ENCODE data around the gene TOGARAM1.
"Not testable (repeated sequence)": the region's sequence is repeated elsewhere in the genome, so short reads cannot be mapped to it uniquely, and the experiment has no call there.

TOGARAM1 gene

DNA sequence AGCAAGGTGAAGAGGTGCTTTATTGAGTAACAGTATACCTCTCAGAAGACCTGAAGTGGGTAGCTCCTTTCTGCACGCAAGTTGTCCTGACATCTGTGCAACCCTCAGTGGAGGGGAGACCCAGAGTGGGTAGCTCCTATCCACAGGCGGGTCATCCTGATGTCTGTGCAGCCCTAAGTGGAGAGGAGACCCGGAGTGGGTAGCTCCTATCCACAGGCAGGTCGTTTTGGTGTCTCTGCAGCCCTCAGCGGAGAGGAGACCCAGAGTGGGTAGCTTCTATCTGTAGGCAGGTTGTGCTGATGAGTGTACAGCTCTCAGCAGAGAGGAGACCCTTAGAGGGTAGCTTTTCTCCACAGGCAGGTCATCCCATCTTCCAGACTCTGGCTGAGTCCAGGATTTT lies 76.9 kb downstream of the TOGARAM1 start:
- DNase-seq (ENCODE audit: low spot score): no peak

DNA sequence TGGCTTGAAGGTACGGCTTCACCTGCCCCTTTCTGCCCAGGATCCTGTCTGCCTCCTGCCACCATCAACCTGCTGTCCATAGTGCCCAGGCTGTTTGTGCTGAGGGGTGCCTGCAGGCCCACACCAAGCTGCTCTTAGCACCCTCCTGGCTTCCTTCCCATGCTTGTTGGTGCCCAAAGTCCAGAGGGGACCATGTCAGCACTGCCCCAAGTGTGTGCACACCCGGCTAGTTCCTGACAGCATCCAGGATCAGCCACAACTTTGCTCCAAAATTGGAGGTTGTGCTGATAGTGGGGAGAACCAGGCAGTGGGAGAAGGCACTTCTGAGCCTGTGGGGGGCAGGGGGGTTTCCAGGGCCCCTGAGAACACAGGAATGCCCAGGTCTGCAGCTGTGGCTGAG lies 77.4 kb downstream of the TOGARAM1 start:
- DNase-seq (ENCODE audit: low spot score): no peak

DNA sequence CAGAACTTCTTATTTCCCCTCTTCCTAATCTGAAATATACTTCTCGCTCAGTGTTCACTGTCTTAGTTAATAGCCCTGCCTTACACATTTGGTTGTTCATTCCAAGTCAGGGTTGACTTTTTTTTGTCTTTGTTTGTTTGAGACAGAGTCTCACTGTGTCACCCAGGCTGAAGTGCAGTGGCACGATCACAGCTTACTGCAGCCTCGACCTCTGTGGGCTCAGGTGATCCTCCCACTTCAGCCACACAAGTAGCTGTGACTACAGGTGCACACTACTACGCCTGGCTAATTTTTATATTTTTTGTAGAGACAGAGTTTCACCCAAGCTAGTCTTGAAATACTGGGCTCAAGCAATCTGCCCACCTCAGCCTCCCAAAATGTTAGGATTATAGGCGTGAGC lies 79.7 kb downstream of the TOGARAM1 start:
- DNase-seq (ENCODE audit: low spot score): no peak

- no peak for DNase-seq (ENCODE audit: low spot score)
Measured at GRCh38 chr14:45044638-45045037, 82.6 kb downstream of the TOGARAM1 start.

- no peak for DNase-seq (ENCODE audit: low spot score)
Measured at GRCh38 chr14:45048385-45048784, 86.4 kb downstream of the TOGARAM1 start.

GRCh38 chr14:45051180-45051579 lies 89.2 kb downstream of the TOGARAM1 start:
- no peak for DNase-seq (ENCODE audit: low spot score)

DNA sequence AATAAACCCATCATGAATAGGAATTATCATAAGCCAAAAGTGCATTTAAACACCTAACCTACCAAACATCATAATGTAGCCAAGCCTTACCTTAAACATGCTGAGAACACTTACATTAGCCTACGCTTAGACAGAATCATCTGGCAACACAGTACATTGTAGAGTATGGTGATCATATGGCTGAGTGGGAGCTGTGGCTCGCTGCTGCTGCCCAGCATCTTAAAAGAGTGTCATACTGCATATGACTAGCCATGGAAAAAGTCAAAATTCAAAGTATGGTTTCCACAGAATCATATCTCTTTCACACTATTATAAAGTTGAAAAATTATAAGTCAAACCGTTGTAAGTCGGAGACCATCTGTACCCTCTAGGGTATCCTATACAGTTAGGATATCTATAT lies 89.9 kb downstream of the TOGARAM1 start:
- DNase-seq (ENCODE audit: low spot score): no peak

- DNase-seq (ENCODE audit: low spot score): no peak
Measured at GRCh38 chr14:45057349-45057748, 95.4 kb downstream of the TOGARAM1 start.

DNA sequence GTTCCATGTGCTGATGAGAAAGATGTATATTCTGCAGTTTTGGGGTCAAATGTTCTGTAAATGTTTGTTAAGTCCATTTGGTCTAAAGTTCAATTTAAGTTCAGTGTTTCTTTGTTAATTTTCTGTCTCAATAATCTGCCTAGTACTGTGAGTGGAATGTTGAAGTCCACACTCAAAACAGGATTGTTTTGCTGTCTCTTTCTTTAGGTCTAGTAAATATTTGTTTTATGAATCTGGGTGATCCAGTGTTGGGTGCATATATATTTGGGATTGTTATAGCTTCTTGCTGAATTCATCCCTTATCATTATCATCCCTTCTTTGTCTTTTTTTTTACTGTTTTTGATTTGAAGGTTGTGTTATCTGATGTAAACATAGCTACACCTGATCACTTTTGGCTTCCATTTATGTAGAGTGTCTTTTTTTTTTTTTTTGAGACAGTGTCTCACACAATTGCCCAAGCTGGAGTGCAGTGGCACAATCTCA lies 95.9 kb downstream of the TOGARAM1 start:
- DNase-seq (ENCODE audit: low spot score): no peak

DNA sequence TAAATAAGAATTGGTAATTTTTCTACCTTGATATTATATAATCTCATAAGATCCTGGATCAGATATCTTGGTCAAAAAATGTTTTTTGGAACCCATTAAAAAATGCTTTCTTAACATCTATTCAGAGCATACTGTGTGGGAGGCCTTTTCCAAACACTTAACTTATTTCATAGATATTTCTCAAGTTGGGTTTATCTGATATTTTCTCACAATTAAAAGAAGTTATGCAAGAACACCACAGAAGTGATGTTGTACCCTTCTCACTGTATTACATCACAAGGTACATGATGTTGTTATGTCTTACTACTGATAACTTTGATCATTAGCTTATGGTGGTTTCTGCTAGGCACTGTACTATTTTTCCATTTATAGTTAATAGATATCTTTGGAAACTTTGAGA lies 98.6 kb downstream of the TOGARAM1 start:
- DNase-seq (ENCODE audit: low spot score): no peak

DNA sequence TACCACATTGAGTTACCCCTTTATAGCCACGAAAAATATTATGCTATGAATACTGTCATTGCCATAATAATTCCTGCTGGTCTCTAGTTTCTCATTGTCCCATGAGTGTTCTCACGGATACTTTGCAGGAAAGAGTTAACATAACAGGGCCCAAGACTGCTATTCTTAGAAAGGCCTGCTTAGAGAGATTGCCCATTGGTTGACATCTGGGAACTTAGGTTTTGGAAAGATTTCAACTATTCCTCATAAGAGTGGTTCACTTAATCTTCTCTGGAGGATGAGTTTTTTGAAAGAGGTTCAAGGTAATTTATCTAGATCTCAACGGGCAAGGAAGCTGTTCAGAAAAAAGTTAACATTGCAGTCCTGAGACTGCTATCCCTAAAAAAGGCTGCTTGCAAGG lies 103.5 kb downstream of the TOGARAM1 start:
- DNase-seq (ENCODE audit: low spot score): no peak

GRCh38 chr14:45065956-45066355 lies 104.0 kb downstream of the TOGARAM1 start:
- DNase-seq (ENCODE audit: low spot score): no peak

GRCh38 chr14:45066667-45067066 lies 104.7 kb downstream of the TOGARAM1 start:
- DNase-seq (ENCODE audit: low spot score): no peak

- DNase-seq (ENCODE audit: low spot score): no peak
Measured at GRCh38 chr14:45068396-45068795, 106.4 kb downstream of the TOGARAM1 start.

DNA sequence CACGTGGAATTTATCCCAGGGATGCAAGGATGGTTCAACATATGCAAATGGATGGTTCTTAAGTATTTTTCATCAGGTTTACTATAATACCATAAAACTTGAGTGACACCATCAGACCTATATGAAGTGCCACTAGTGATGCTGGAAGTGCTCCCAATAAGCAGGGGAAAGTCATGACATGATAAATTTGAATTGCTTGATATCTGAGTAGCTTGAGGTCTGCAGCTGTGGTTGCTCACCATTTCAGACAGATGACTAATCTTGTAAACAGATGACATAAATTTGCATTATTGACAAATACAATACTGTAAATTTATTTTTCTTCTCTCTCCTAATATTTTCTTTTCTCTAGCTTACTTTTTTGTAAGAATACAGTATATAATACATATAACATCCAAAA lies 108.2 kb downstream of the TOGARAM1 start:
- no peak for DNase-seq (ENCODE audit: low spot score)

DNA sequence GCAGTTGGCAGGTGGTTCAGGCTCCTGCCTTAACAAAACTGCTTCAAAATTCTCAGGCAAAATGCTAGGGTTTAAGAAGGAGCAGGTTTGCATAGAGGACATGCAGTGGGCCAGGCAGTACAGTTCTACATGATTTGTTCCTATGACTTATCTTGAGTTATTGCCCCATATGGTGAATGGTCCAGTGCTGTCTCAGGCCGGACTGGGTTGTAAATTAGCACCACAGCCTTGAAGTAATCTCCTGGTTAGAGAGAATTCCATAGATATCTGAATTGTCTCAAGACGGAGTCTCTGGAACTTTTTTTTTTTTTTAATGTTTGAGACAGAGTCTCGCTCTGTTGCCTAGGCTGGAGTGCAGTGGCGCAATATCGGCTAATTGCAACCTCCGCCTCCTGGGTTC lies 110.1 kb downstream of the TOGARAM1 start:
- no peak for DNase-seq (ENCODE audit: low spot score)

- no peak for DNase-seq (ENCODE audit: low spot score)
Measured at GRCh38 chr14:45073231-45073879, 111.4 kb downstream of the TOGARAM1 start.

GRCh38 chr14:45078323-45078722 lies 116.3 kb downstream of the TOGARAM1 start:
- DNase-seq (ENCODE audit: low spot score): no peak

DNA sequence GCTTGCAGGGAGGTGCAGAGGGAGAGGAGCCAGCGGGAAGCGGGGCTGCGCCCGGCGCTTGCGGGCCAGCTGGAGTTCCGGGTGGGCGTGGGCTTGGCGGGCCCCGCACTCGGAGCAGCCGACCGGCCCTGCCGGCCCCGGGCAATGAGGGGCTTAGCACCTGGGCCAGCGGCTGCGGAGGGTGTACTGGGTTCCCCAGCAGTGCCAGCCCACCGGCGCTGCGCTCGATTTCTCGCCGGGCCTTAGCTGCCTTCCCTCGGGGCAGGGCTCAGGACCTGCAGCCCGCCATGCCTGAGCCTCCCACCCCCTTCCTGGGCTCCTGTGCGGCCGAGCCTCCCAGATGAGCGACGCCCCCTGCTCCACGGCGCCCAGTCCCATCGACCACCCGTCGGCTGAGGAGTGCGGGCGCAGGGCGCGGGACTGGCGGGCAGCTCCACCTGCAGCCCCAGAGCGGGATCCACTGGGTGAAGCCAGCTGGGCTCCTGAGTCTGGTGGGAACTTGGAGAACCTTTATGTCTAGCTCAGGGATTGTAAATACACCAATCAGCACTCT lies 118.5 kb downstream of the TOGARAM1 start:
- not testable (repeated sequence) for DNase-seq (ENCODE audit: low spot score)

- DNase-seq (ENCODE audit: low spot score): not testable (repeated sequence)
Measured at GRCh38 chr14:45081096-45081495, 119.1 kb downstream of the TOGARAM1 start.

DNA sequence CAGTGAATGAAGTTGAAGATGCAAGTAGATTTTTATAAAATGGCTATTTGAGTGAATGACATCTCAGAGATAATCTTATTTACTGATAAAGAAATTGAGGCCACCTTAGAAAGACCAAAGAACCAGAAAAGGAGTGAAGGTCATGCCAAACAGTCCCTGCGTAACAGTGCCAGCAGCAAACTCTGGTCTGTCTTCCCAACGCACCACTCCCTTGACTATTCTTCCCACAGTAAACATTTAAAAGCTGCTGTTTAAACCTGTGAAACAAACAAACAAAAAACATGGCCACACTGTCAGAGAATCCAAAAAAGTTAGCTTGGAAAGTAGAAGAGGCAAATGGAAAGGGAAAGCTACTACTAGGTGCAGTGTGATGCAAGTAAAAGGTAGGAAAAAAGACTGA lies 120.4 kb downstream of the TOGARAM1 start:
- no peak for DNase-seq (ENCODE audit: low spot score)

DNA sequence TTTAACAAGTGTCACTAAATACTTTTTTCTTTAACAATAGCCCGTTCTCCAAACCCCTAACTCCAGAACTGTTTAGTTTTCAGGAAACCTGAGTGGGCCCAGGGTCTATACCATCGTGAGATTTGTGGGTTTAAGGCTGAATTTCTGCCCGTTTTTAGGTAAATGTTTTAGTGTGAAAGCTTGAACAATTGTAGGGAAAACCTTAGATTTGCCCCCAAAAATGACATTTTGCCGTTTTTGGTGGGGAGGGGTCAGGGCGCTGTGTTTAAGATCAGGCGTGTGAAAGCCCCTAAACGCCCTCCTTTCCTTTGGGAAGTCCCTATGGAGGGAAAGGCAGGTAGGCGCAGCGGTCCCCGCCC lies 121.6 kb downstream of the TOGARAM1 start:
- DNase-seq (ENCODE audit: low spot score): no peak

DNA sequence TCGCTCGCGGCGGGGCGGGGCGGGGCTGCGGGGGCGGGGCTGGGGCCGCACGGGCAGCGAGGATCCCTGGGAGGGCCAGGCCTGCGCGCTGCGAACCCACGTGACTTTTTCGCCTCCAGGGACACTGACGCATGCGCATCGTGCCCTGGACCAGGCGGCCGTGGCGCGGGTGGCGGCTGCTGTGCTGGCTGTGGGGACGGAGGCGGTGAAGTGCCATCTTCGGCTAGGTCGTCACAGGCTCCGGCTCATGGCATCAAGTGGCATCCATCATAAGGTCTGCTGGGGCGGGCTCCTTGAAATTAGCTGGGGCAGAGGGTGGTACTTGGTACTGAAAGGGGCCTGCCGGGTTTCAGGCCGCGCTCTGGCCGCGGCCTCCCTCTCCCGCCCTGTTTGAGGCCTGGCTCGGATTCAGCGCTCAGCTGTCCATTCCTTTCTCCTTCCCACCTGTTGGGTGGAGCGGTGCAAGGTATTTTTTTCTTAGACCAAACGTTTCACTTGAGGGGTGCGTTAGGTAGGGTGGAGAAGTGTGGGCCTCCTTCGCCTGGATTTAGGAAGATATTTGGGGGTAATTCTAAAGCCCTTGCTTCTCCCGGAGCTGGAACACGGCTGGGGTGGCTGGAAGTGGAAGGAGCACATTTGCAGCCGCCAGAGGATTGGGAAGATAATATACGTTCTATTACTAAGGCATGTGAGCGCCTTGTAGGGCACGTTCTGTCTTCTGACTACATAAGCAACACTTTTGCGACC lies 122.2 kb downstream of the TOGARAM1 start, which contains the start of gene PRPF39:
Gene PRPF39, plus strand, starts transcription at position 141 of the 747 bp plus-strand sequence. CDS start 11,124 bp downstream, outside the sequence.
- DNase-seq (ENCODE audit: low spot score): peak; percentile 95

All from CD4-positive, alpha-beta T cell treated with Interleukin-15 for 4 hours (primary cell).